Endodermal cell (in vitro differentiated cells): ENCODE measurements around the gene RHOT1. TPM values are rescaled to one million over a fixed set of nuclear protein-coding genes. Genes with fewer than 3 reads are reported as not detected.

Experiments
- DNase-seq: peaks from one replicate; pipeline ENCODE4 v3.0.0-alpha.2; 2017
- H3K27ac ChIP-seq: 2 replicates; pipeline ENCODE4 v1.5.1; 2013; ENCODE audit warnings: mild to moderate bottlenecking, low read depth, low read length, moderate library complexity
- H3K27me3 ChIP-seq: 2 replicates; pipeline ENCODE4 v1.6.1; 2013; ENCODE audit warnings: mild to moderate bottlenecking, low read length, moderate library complexity; ENCODE audit not compliant: insufficient read depth, control insufficient read depth, poor library complexity, severe bottlenecking
- H3K36me3 ChIP-seq: 2 replicates; pipeline ENCODE4 v1.7.0; 2013; ENCODE audit warnings: mild to moderate bottlenecking, low read length, moderate library complexity; ENCODE audit not compliant: control insufficient read depth, insufficient read depth
- H3K4me1 ChIP-seq: one replicate; pipeline ENCODE4 v1.7.0; 2013; ENCODE audit warnings: low read length; ENCODE audit not compliant: control insufficient read depth, insufficient read depth
- H3K4me3 ChIP-seq: 2 replicates; pipeline ENCODE4 v1.5.1; 2013; ENCODE audit warnings: mild to moderate bottlenecking, low read length, moderate library complexity
- H3K9ac ChIP-seq: 2 replicates; pipeline ENCODE4 v1.6.1; 2013; ENCODE audit warnings: mild to moderate bottlenecking, low read length, moderate library complexity; ENCODE audit not compliant: poor library complexity, severe bottlenecking; ENCODE audit errors: extremely low read depth
- H3K9me3 ChIP-seq: 2 replicates; pipeline ENCODE4 v1.6.1; 2013; ENCODE audit warnings: mild to moderate bottlenecking, low read length, moderate library complexity; ENCODE audit not compliant: control insufficient read depth
- H3K27ac Mint-ChIP-seq: 2 replicates; pipeline ENCODE4 v1.8.0; 2020; ENCODE audit warnings: mixed read lengths
- H3K27me3 Mint-ChIP-seq: 2 replicates; pipeline ENCODE4 v1.8.0; 2021; ENCODE audit warnings: mild to moderate bottlenecking, mixed read lengths; ENCODE audit not compliant: insufficient read depth
- H3K36me3 Mint-ChIP-seq: 2 replicates; pipeline ENCODE4 v1.8.0; 2020; ENCODE audit warnings: low read depth, mixed read lengths
- H3K4me1 Mint-ChIP-seq: 2 replicates; pipeline ENCODE4 v1.8.0; 2020; ENCODE audit warnings: mixed read lengths
- H3K4me3 Mint-ChIP-seq: 2 replicates; pipeline ENCODE4 v1.8.0; 2020; ENCODE audit warnings: mild to moderate bottlenecking, moderate library complexity, mixed read lengths
- H3K9me3 Mint-ChIP-seq: 2 replicates; pipeline ENCODE4 v1.8.0; 2020; ENCODE audit warnings: mild to moderate bottlenecking, mixed read lengths
- WGBS, 2 experiments: methylation state at CpG; one replicate each; pipeline versions ENCODE4 v1.1.5 to v1.1.7; 2013; ENCODE audit warnings: missing lambda C conversion rate in 2 of 2, mixed read lengths in 1 of 2; ENCODE audit not compliant: insufficient coverage in 1 of 2, insufficient read length in 1 of 2; 5-methylcytosine and 5-hydroxymethylcytosine counted together
- total RNA-seq, 2 donors: library from RNA; stranded (reverse); fragmentation: NEBNext Ultra II Directional in 1 of 2; extraction: Animal tissue kit (Norgen Biotek cat#: 25700) in 1 of 2; gene quantifications; 2 replicates in 1 of 2; 3 replicates in 1 of 2; pipeline ENCODE4 v1.2.1, GENCODE V29; 2021
- TF ChIP-seq, protein P1 (sequence below): fragments of 200-600 bp; sonication (generic); conservative IDR thresholded peaks from 2 replicates; pipeline ENCODE4 v1.5.0; 2021; ENCODE audit warnings: antibody characterized with exemption, mild to moderate bottlenecking

Gene RHOT1
- total RNA-seq, 2 donors from 2014 or later: 30.0 to 35.7 TPM

DNA sequence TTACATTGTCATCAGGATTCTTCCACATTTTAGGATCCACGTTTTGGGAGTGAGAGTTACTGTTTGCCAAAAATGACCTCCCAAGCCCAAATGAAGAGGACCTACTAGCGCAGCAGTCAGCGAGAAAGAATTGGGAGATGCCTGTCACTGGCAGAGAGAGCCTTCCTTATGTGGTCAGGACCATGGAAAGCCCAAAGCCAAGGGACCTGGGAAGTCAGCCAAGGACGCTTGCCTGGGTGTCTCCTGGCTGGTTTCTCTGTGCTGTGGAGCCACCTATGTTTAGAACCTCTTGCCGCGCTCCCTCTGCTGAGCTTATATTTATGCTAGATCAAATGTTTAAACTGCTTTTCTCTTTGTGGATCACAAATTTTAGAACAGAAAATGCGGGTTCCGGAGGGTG is 98.4 kb downstream of the RHOT1 start:
- Mint-ChIP-seq H3K27ac (no peak overlapping the region), H3K27me3 (no peaks in the 10 kb centered on the region)

DNA sequence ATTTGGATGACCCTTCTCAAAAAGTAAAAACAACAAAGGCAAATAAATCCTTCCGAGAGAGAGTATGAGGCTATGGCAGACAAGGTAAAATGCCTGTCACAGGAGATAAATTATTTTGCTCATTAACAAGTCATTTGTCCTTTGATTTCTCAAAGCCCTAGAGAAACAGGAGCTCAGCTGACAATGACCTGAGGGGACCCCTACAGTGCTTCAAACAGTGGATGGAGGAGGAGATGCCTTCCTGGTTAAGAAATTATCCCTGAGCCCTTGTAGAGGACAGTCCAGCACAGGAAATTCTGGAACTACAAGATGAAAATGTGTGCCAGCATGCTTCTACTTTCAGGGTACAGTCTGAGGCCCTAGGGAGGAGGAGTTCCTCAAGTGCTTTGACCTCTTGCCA is 99.3 kb downstream of the RHOT1 start:
- H3K4me1 Mint-ChIP-seq: peaks cover 15% of the 10 kb centered on the region
- 64% methylated on average over 1 of the region's 1 CpG; no CpG with 5 or more reads in 1 of the 2 experiments for WGBS, 2 experiments
- peak; percentile 74 for DNase-seq
- Histone ChIP-seq H3K9me3 (peaks cover 7% of the 10 kb centered on the region), H3K9ac (no peak overlapping the region), H3K36me3 (no peaks in the 10 kb centered on the region), H3K27ac (no peak overlapping the region), H3K27me3 (no peaks in the 10 kb centered on the region), H3K4me3 (peak overlapping the region; percentile 32), H3K4me1 (peaks cover 7% of the 10 kb centered on the region)
- no peak overlapping the region for H3K4me3 Mint-ChIP-seq
- H3K36me3 Mint-ChIP-seq: no peaks in the 10 kb centered on the region
- TF ChIP-seq, protein P1, sequence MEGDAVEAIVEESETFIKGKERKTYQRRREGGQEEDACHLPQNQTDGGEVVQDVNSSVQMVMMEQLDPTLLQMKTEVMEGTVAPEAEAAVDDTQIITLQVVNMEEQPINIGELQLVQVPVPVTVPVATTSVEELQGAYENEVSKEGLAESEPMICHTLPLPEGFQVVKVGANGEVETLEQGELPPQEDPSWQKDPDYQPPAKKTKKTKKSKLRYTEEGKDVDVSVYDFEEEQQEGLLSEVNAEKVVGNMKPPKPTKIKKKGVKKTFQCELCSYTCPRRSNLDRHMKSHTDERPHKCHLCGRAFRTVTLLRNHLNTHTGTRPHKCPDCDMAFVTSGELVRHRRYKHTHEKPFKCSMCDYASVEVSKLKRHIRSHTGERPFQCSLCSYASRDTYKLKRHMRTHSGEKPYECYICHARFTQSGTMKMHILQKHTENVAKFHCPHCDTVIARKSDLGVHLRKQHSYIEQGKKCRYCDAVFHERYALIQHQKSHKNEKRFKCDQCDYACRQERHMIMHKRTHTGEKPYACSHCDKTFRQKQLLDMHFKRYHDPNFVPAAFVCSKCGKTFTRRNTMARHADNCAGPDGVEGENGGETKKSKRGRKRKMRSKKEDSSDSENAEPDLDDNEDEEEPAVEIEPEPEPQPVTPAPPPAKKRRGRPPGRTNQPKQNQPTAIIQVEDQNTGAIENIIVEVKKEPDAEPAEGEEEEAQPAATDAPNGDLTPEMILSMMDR: no peak
- H3K27ac Mint-ChIP-seq: no peak overlapping the region
- peaks cover 3% of the 10 kb centered on the region for H3K9me3 Mint-ChIP-seq
- H3K27me3 Mint-ChIP-seq: no peaks in the 10 kb centered on the region

More for the DNA sequence above, 98.4 kb downstream of the RHOT1 start:
- peak; percentile 86 for DNase-seq
- Mint-ChIP-seq H3K9me3 (peaks cover 3% of the 10 kb centered on the region), H3K4me3 (no peak overlapping the region), H3K36me3 (no peaks in the 10 kb centered on the region), H3K4me1 (peaks cover 15% of the 10 kb centered on the region)
- WGBS, 2 experiments: 87% methylated on average over 8 of the region's 8 CpGs
- no peaks in the 10 kb centered on the region for H3K27me3 ChIP-seq
- TF ChIP-seq, protein P1: no peak
- H3K4me1 ChIP-seq: peaks cover 7% of the 10 kb centered on the region
- peaks cover 7% of the 10 kb centered on the region for H3K9me3 ChIP-seq
- H3K9ac ChIP-seq: no peak overlapping the region
- no peak overlapping the region for H3K27ac ChIP-seq
- peak overlapping the region; percentile 32 for H3K4me3 ChIP-seq
- H3K36me3 ChIP-seq: no peaks in the 10 kb centered on the region

DNA sequence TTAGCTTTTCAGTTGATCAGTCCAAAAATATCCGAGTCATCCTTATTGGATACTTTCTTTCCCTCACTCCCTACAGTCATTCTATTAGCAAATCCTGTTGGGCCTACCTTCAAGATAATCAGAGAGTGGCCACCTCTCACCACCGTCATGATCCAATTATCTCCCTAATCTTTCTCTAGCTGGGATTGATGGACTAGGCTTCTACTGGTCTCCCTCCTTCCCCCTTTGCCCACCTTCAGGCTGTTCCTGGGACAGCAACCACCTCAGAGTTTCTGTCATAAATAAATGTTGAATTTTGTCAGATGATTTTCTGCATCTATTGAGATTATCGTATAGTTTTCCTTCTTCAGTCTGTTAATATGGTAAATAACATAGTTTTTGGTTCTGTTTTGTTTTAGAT is 107.2 kb downstream of the RHOT1 start:
- Histone ChIP-seq H3K4me1 (no peaks in the 10 kb centered on the region), H3K9ac (no peak overlapping the region), H3K4me3 (no peak overlapping the region), H3K9me3 (no peaks in the 10 kb centered on the region), H3K27ac (no peak overlapping the region), H3K27me3 (no peaks in the 10 kb centered on the region), H3K36me3 (no peaks in the 10 kb centered on the region)
- no peak for DNase-seq
- Mint-ChIP-seq H3K36me3 (no peaks in the 10 kb centered on the region), H3K9me3 (no peaks in the 10 kb centered on the region), H3K4me3 (no peak overlapping the region), H3K4me1 (peaks cover 2% of the 10 kb centered on the region), H3K27ac (no peak overlapping the region), H3K27me3 (no peaks in the 10 kb centered on the region)
- TF ChIP-seq, protein P1: peak; percentile 60
- WGBS, 2 experiments: 79 to 94% methylated on average over 3 of the region's 3 CpGs
